GM21528 (cell line): ENCODE results near the gene PDP2.
"Not testable (repeated sequence)": the region's sequence is repeated elsewhere in the genome, so short reads cannot be mapped to it uniquely, and the experiment has no call there.

Experiments used
- ATAC-seq: cut with Tn5 transposase; IDR thresholded peaks from one replicate; pipeline ENCODE4 v1.9.1; 2021; ENCODE audit warnings: mild to moderate bottlenecking, moderate library complexity; ENCODE audit not compliant: unreplicated experiment, low FRiP score

Gene PDP2

GRCh38 chr16:66851166-66851964, 28.9 kb upstream of the PDP2 start:
- no peak for ATAC-seq

GRCh38 chr16:66853261-66854139, 26.8 kb upstream of the PDP2 start:
- no peak for ATAC-seq

GRCh38 chr16:66856184-66856730, 24.1 kb upstream of the PDP2 start:
- no peak for ATAC-seq

GRCh38 chr16:66856801-66857200, 23.5 kb upstream of the PDP2 start:
- no peak for ATAC-seq

GRCh38 chr16:66857437-66857836, 22.9 kb upstream of the PDP2 start:
- no peak for ATAC-seq

- no peak for ATAC-seq
Observed at GRCh38 chr16:66858740-66859396, 21.4 kb upstream of the PDP2 start.

DNA sequence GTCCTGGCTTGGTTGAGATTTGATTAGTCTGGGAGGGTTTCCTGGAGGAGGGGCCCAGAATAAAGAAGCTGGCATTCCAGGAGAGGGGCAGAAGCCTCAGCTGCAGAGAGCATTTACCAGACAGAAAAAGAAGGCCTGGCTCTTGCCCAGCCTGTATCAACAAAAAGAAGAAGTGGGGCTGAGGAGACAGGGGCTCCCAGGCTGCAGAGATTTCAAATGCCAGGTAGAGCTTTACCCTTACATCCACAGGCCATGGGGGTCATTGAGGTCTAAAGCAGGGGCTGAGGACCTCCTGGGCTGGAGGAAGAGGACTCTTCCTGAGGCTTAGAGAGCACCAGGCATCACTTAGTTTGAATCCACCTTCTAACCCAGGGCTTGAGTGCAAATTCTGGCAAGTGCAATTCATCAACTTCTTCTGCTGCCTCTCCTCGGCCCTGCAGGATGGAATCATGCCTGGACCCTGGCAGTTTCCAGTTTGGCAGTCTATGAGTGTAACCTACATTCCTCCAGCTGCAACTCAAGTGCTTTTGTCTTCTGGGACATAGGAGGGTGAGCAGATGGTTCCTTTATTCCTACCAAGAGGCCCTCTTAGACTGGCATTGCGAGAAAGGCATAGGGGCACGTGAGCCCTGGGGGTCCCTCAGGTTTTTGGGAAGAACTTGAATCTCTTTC, 20.8 kb upstream of the PDP2 start:
- ATAC-seq: no peak

GRCh38 chr16:66862023-66862520, 18.2 kb upstream of the PDP2 start:
- ATAC-seq: no peak

DNA sequence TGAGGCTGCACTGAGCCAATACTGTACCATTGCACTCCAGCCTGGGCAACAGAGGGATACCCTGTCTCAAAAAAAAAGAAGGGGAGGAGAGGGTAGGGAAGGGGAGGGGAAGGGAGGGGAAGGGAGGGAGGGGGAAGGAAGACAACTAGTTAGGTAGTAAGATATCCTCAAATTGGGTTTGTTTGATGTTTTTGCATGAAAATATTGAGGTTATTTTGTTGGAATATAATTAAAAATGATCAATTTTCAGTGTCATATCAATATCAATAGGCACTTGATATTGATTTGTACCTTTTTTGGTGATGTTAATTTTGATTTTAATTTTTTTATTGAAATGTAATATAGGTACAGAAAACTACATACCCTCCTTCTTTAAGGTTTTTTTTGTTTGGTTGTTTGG, 16.6 kb upstream of the PDP2 start:
- no peak for ATAC-seq

GRCh38 chr16:66869424-66869823, 10.9 kb upstream of the PDP2 start:
- ATAC-seq: no peak

DNA sequence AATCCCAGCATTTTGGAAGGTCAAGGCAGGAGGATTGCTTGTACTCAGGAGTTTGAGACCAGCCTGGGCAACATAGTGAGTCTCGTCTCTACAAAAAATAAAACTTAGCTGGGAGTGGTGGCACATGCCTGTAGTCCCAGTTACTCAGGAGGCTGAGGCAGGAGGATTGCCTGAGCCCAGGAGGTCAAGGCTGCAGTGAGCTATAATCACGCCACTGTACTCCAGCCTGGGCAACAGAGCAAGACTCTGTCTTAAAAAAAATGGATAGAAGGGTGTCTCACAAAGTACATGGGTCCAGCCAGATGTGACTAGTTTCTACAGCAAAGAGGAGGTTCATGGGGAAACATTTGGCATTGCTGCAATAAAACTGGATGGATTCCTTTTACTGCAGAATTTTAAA, 9.0 kb upstream of the PDP2 start:
- ATAC-seq: not testable (repeated sequence)

GRCh38 chr16:66871840-66872239, 8.5 kb upstream of the PDP2 start:
- ATAC-seq: no peak

- ATAC-seq: no peak
Observed at GRCh38 chr16:66872559-66872942, 7.8 kb upstream of the PDP2 start.

GRCh38 chr16:66872943-66873684, 7.2 kb upstream of the PDP2 start:
- peak; percentile 83 for ATAC-seq

GRCh38 chr16:66873685-66874055, 6.6 kb upstream of the PDP2 start:
- ATAC-seq: no peak

- ATAC-seq: no peak
Observed at GRCh38 chr16:66874079-66874775, 6.1 kb upstream of the PDP2 start.

GRCh38 chr16:66878067-66878466, 2.2 kb upstream of the PDP2 start:
- ATAC-seq: no peak

DNA sequence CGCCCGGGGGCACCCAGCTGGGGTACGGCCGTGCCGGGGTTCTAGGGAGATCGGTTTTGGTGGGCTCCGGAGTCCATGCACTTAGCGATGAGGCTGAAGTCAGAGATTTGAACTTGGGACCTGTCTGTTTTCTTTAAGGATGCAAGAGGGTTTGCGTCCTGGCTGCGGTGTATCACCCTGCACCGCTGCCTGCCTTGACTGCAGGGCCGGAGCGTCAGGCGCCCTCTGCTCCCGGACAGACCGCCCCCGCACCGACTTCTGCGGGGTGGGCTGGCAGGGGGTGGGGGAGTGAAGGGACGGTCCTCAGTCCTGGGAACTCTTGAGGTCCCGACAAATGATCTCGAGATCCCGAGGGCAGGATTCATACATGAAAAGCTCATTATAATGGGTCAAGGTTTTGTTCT, 701 bp downstream of the PDP2 start:
- ATAC-seq: no peak

DNA sequence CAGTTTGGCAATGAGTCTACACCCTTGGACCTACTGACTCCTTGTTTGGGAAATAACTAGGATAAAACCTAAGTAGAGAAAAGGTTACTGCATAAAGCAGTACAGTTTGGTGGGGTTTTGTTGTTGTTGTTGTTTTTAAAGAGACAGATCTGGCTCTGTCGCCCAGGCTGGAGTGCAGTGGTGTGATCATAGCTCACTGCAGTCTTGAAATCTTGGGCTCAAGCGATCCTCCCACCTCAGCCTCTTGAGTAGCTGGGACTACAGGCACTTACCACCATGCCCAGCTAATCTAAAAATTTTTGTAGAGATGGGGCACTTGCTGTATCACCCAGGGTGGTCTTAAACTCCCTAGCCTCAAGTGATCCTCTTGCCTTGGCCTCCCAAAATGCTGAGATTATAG, 1.2 kb downstream of the PDP2 start:
- ATAC-seq: no peak
